Loucy (cell line): ENCODE results near the gene TRPM2.

ENCODE experiments used
- EZH2phosphoT487 ChIP-seq: fragments of 200-600 bp; IDR thresholded peaks from 2 replicates; pipeline ENCODE4 v1.6.1; 2018; ENCODE audit warnings: antibody characterized with exemption, mild to moderate bottlenecking, moderate library complexity, borderline replicate concordance
- TF ChIP-seq, protein P1 (sequence below): fragments of 200-600 bp; sonication (generic); conservative IDR thresholded peaks from 2 replicates; pipeline ENCODE4 v1.5.1; 2014; ENCODE audit warnings: mild to moderate bottlenecking, antibody characterized with exemption, low read length

DNA sequence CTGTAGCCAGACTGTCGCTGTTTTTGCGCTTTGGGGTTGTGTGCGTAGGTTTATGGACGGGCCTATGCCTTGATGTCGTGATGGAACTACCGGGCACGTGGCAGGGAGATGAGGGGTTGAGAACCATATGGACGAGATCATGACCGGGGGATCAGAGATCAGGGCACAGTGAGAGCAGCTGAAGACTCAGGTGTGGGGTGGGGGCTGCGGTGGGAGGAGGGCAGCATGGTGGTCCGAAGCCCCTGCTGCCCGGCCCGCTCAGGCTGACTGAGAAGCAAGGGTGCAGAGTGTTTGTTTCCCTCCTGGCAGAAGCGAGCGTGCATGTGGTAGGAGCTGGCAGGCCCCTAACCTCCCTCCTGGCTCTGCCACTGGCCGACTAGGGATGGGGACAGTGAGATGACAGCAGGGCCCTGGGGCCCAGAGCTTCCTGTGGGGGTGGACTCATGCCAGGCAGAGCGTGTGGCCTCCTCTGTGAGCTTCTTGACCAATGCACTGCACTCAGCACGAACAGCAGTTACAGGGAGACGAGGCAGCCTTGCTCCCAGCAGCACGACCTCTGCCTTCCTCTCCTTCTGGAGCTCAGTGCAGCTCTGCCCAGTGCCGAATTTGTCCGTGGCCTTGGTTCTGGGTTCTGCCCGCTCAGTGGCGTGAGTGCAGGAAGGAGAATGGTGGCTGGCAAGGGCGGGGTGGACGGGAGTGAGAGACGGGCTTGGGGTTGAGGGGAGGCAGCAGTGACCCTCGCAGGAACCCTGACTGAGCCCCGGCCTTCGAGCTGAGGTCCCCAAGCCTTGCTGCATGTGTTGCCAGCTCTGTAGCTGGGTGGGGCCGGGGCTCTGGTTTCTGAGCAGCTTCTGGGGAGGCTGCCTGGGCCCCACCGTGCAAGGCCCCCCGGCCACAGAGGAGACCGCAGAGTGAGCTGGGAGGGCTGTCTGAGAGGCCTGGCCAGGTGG lies 79.7 kb downstream of the TRPM2 start:
- TF ChIP-seq, protein P1, sequence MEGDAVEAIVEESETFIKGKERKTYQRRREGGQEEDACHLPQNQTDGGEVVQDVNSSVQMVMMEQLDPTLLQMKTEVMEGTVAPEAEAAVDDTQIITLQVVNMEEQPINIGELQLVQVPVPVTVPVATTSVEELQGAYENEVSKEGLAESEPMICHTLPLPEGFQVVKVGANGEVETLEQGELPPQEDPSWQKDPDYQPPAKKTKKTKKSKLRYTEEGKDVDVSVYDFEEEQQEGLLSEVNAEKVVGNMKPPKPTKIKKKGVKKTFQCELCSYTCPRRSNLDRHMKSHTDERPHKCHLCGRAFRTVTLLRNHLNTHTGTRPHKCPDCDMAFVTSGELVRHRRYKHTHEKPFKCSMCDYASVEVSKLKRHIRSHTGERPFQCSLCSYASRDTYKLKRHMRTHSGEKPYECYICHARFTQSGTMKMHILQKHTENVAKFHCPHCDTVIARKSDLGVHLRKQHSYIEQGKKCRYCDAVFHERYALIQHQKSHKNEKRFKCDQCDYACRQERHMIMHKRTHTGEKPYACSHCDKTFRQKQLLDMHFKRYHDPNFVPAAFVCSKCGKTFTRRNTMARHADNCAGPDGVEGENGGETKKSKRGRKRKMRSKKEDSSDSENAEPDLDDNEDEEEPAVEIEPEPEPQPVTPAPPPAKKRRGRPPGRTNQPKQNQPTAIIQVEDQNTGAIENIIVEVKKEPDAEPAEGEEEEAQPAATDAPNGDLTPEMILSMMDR: no peak
- no peak for TF ChIP-seq EZH2phosphoT487
